Measurements from ENCODE around the gene FCN2.

FCN2 gene

GRCh38 chr9:134892221-134892620 lies 11.6 kb downstream of the FCN2 start:
- no peak overlapping the region for H3K4me3 ChIP-seq (ENCODE audit: low read depth, low read length)
- peaks cover 16% of the 10 kb centered on the region for H3K4me1 ChIP-seq (ENCODE audit: control insufficient read depth, insufficient read depth, low read length)
- TF ChIP-seq ZBTB26 (tag by site-specific recombination; optimal IDR thresholded peaks at IDR 0.05) = no peak
- no peak for TF ChIP-seq MZF1 (tag by site-specific recombination; IDR thresholded peaks at IDR 0.05; ENCODE audit: borderline replicate concordance)
- TF ChIP-seq ZNF501 (tag by site-specific recombination; IDR thresholded peaks at IDR 0.05) = no peak
- no peak for TF ChIP-seq ZNF791 (tag by site-specific recombination; IDR thresholded peaks at IDR 0.05)
- TF ChIP-seq ZBTB8A (tag by site-specific recombination; IDR thresholded peaks at IDR 0.05) = no peak
- no peak for TF ChIP-seq ZNF580 (tag by site-specific recombination; IDR thresholded peaks at IDR 0.05)
- no peak for TF ChIP-seq ZNF138 (tag by site-specific recombination; IDR thresholded peaks at IDR 0.05; ENCODE audit: borderline replicate concordance)
- TF ChIP-seq ZNF362 (tag by site-specific recombination; IDR thresholded peaks at IDR 0.05) = no peak
- no peak for TF ChIP-seq ZXDB (tag by site-specific recombination; IDR thresholded peaks at IDR 0.05)
- TF ChIP-seq ZNF148 (tag by site-specific recombination; IDR thresholded peaks at IDR 0.05; ENCODE audit: borderline replicate concordance) = no peak
- TF ChIP-seq ZNF558 (tag by site-specific recombination; IDR thresholded peaks at IDR 0.05) = no peak
- TF ChIP-seq ZNF514 (tag by site-specific recombination; IDR thresholded peaks at IDR 0.05) = no peak
- no peaks in the 10 kb centered on the region for H3K36me3 ChIP-seq (ENCODE audit: control insufficient read depth in 2 of 2, insufficient read depth in 1 of 2, low read length in 2 of 2)
- no peaks in the 10 kb centered on the region for H3K9me3 ChIP-seq (ENCODE audit: control insufficient read depth, insufficient read depth, low read depth, low read length)
- ChIA-PET CTCF (interaction anchor here (0.7 kb wide), 1 partner anchor 479 kb away, joined by 3 read pairs; no protein-coding TSS in a partner anchor), POLR2A (no interaction called here)
- no peak overlapping the region for H3K27ac ChIP-seq (ENCODE audit: extremely low read depth, low read depth, low read length)

- POLR2A ChIA-PET = no interaction called here
- TF ChIP-seq ZNF223 (tag by site-specific recombination; IDR thresholded peaks at IDR 0.05) (no peak), BCL11B (tag by site-specific recombination; IDR thresholded peaks at IDR 0.05; ENCODE audit: low read depth) (no peak), ZNF558 (tag by site-specific recombination; IDR thresholded peaks at IDR 0.05) (no peak), ZBTB7A (tag by site-specific recombination; IDR thresholded peaks at IDR 0.05; ENCODE audit: low read depth) (no peak), ZNF555 (tag by site-specific recombination; conservative IDR thresholded peaks at IDR 0.05) (no peak), ZBTB1 (tag by site-specific recombination; IDR thresholded peaks at IDR 0.05) (no peak), ZNF645 (tag by site-specific recombination; IDR thresholded peaks at IDR 0.05) (no peak)
- CTCF ChIA-PET = no interaction called here
- no peak overlapping the region for H3K4me3 ChIP-seq (ENCODE audit: low read depth, low read length)
- H3K27ac ChIP-seq (ENCODE audit: extremely low read depth, low read depth, low read length) = no peak overlapping the region
- H3K4me1 ChIP-seq (ENCODE audit: control insufficient read depth, insufficient read depth, low read length) = peaks cover 16% of the 10 kb centered on the region
- no peaks in the 10 kb centered on the region for H3K9me3 ChIP-seq (ENCODE audit: control insufficient read depth, insufficient read depth, low read depth, low read length)
- H3K36me3 ChIP-seq (ENCODE audit: control insufficient read depth in 2 of 2, insufficient read depth in 1 of 2, low read length in 2 of 2) = no peaks in the 10 kb centered on the region
These were observed 12.3 kb downstream of the FCN2 start for GRCh38 chr9:134892820-134893420.

All from HEK293 (cell line).